CD4-positive, alpha-beta memory T cell (primary cell): ENCODE data around the gene FAM3A. TPM values are rescaled to one million over a fixed set of nuclear protein-coding genes. Genes with fewer than 3 reads are reported as not detected.

ENCODE experiments used
- CTCF ChIA-PET: fragments of 350-600 bp; sonication (Branson Sonifier 250); formaldehyde crosslinking; loops from one replicate; lab custom pipeline; 2021; ENCODE audit warnings: inconsistent platforms; ENCODE audit not compliant: partially characterized antibody; lab: Charles Lee
- POLR2A ChIA-PET: fragments of 350-600 bp; sonication (Branson Sonifier 250); formaldehyde crosslinking; loops from one replicate; lab custom pipeline; 2021; ENCODE audit not compliant: partially characterized antibody; lab: Charles Lee
- DNase-seq, 5 donors: peaks; one replicate each; pipeline versions ENCODE4 v3.0.0 to v3.0.0-alpha.2; 2020 to 2022; ENCODE audit warnings: mixed read lengths in 1 of 5
- H3K27ac ChIP-seq: one replicate; pipeline ENCODE4 v1.7.0; 2013; ENCODE audit warnings: low read depth, low read length
- H3K27me3 ChIP-seq: 2 replicates; pipeline ENCODE4 v1.7.0; 2013; ENCODE audit warnings: mild to moderate bottlenecking, low read length, moderate library complexity; ENCODE audit not compliant: insufficient read depth
- H3K36me3 ChIP-seq: 2 replicates; pipeline ENCODE4 v1.7.0; 2013; ENCODE audit warnings: mild to moderate bottlenecking, low read length, moderate library complexity; ENCODE audit not compliant: insufficient read depth
- H3K4me1 ChIP-seq: 2 replicates; pipeline ENCODE4 v1.7.0; 2013; ENCODE audit warnings: mild to moderate bottlenecking, low read length, moderate library complexity; ENCODE audit not compliant: insufficient read depth
- H3K4me3 ChIP-seq, 2 donors: one replicate each; pipeline ENCODE4 v1.7.0; 2013; ENCODE audit warnings: low read length in 2 of 2, mild to moderate bottlenecking in 1 of 2
- H3K9me3 ChIP-seq, 2 donors: one replicate each; pipeline ENCODE4 v1.7.0; 2013; ENCODE audit warnings: low read length in 2 of 2, control low read depth in 1 of 2; ENCODE audit not compliant: control insufficient read depth in 1 of 2
- H3K27ac Mint-ChIP-seq, 7 donors: one replicate each; pipeline ENCODE4 v1.8.0; 2020 to 2021; ENCODE audit warnings: mixed read lengths in 7 of 7, mild to moderate bottlenecking in 6 of 7, inconsistent platforms in 3 of 7, moderate library complexity in 3 of 7
- H3K27me3 Mint-ChIP-seq, 2 donors: one replicate each; pipeline ENCODE4 v1.8.0; 2020 to 2021; ENCODE audit warnings: mixed read lengths in 2 of 2
- H3K36me3 Mint-ChIP-seq, 2 donors: one replicate each; pipeline ENCODE4 v1.8.0; 2020 to 2021; ENCODE audit warnings: mixed read lengths in 2 of 2, inconsistent platforms in 1 of 2, mild to moderate bottlenecking in 1 of 2
- H3K4me1 Mint-ChIP-seq, 4 donors: one replicate each; pipeline ENCODE4 v1.8.0; 2020 to 2021; ENCODE audit warnings: mixed read lengths in 4 of 4, mild to moderate bottlenecking in 1 of 4
- H3K4me3 Mint-ChIP-seq, 8 donors: one replicate each; pipeline ENCODE4 v1.8.0; 2020 to 2021; ENCODE audit warnings: mixed read lengths in 8 of 8, mild to moderate bottlenecking in 7 of 8, moderate library complexity in 6 of 8, inconsistent platforms in 3 of 8
- H3K9me3 Mint-ChIP-seq, 8 donors: one replicate each; pipeline ENCODE4 v1.8.0; 2020 to 2021; ENCODE audit warnings: mixed read lengths in 8 of 8, mild to moderate bottlenecking in 5 of 8, inconsistent platforms in 3 of 8, moderate library complexity in 1 of 8
- intact Hi-C: fragments of 100-400 bp; cut with micrococcal nuclease; formaldehyde crosslinking; loops from one replicate; pipeline ENCODE4 v1.15.1; 2023
- polyA plus RNA-seq, 2 donors: library from polyadenylated mRNA; unstranded; fragments of 300-500 nt; fragmentation: Illumina TruSeq; gene quantifications; one replicate each; pipeline ENCODE4 v1.2.3, GENCODE V29; 2021
- total RNA-seq, 2 experiments: library from RNA; stranded (reverse); gene quantifications; one replicate each; pipeline ENCODE4 v1.2.3, GENCODE V29; 2021

Gene FAM3A
- total and polyA plus RNA-seq, 4 experiments from 2014 or later: 18.4 to 51.8 (median 35.6) TPM

GRCh38 chrX:154535892-154536291 lies 19.9 kb upstream of the FAM3A start:
- intact Hi-C loops: loop anchor here (2.0 kb wide), 1 partner anchor 523 kb away; no protein-coding TSS in a partner anchor
- H3K36me3 Mint-ChIP-seq: peaks cover 0 to 12% of the 10 kb centered on the region in 2 donors
- Histone ChIP-seq H3K4me3 (no peak overlapping the region), H3K27me3 (no peaks in the 10 kb centered on the region), H3K4me1 (peaks cover 8% of the 10 kb centered on the region), H3K36me3 (peaks cover 3% of the 10 kb centered on the region), H3K27ac (no peak overlapping the region), H3K9me3 (no peaks in the 10 kb centered on the region)
- no peak overlapping the region for H3K4me3 Mint-ChIP-seq
- peaks cover 0 to 2% (median 0%) of the 10 kb centered on the region in 8 donors for H3K9me3 Mint-ChIP-seq
- peaks cover 2 to 14% (median 5%) of the 10 kb centered on the region in 4 donors for H3K4me1 Mint-ChIP-seq
- ChIA-PET CTCF (interaction anchor here (1.1 to 5.2 kb wide), 3 partner anchors 107 to 517 kb away, joined by 3 to 26 read pairs (median 4); partner anchors contain the start of genes ATP6AP1 and RPL10), POLR2A (interaction anchor here (1.1 to 6.5 kb wide), 2 partner anchors 11 to 137 kb away, joined by 3 to 56 read pairs; partner anchors contain the start of genes IKBKG and RPL10)
- no peak for DNase-seq
- H3K27me3 Mint-ChIP-seq: no peaks in the 10 kb centered on the region
- peak overlapping the region in 1 of 7 donors; percentile 27 for H3K27ac Mint-ChIP-seq

GRCh38 chrX:154534526-154535322 lies 18.7 kb upstream of the FAM3A start:
- intact Hi-C loops: loop anchor here (1.0 to 2.0 kb wide), 2 partner anchors 161 to 522 kb away; no protein-coding TSS in a partner anchor
- H3K4me3 Mint-ChIP-seq: no peak overlapping the region
- Histone ChIP-seq H3K9me3 (no peaks in the 10 kb centered on the region), H3K36me3 (peaks cover 3% of the 10 kb centered on the region), H3K4me3 (no peak overlapping the region), H3K4me1 (peaks cover 8% of the 10 kb centered on the region), H3K27ac (peak overlapping the region; percentile 43), H3K27me3 (no peaks in the 10 kb centered on the region)
- CTCF ChIA-PET: interaction anchor here (0.7 to 5.2 kb wide), 6 partner anchors 8 to 516 kb away, joined by 3 to 26 read pairs (median 4); partner anchors contain the start of gene RPL10
- peaks cover 0 to 2% (median 0%) of the 10 kb centered on the region in 8 donors for H3K9me3 Mint-ChIP-seq
- DNase-seq: peak; percentile 85 to 92 (median 89)
- H3K27me3 Mint-ChIP-seq: no peaks in the 10 kb centered on the region
- peaks cover 0 to 13% of the 10 kb centered on the region in 2 donors for H3K36me3 Mint-ChIP-seq
- peaks cover 2 to 14% (median 5%) of the 10 kb centered on the region in 4 donors for H3K4me1 Mint-ChIP-seq
- POLR2A ChIA-PET: interaction anchor here (1.1 to 6.5 kb wide), 3 partner anchors 13 to 161 kb away, joined by 3 to 56 read pairs (median 3); partner anchors contain the start of genes IKBKG and RPL10
- H3K27ac Mint-ChIP-seq: peak overlapping the region in 6 of 7 donors; percentile 22 to 86 (median 72)

GRCh38 chrX:154532690-154533089 lies 16.7 kb upstream of the FAM3A start:
- H3K27me3 ChIP-seq: no peaks in the 10 kb centered on the region
- CTCF ChIA-PET: interaction anchor here (0.8 to 5.2 kb wide), 3 partner anchors 134 to 585 kb away, joined by 3 to 26 read pairs (median 6); partner anchors contain the start of gene RPL10
- peaks cover 8% of the 10 kb centered on the region for H3K4me1 ChIP-seq
- intact Hi-C loops: no loop called here
- POLR2A ChIA-PET: interaction anchor here (0.8 to 6.5 kb wide), 3 partner anchors 134 to 607 kb away, joined by 3 to 56 read pairs (median 3); partner anchors contain the start of gene RPL10
- peaks cover 3% of the 10 kb centered on the region for H3K36me3 ChIP-seq
- no peak overlapping the region for H3K27ac Mint-ChIP-seq
- peaks cover 0 to 2% (median 0%) of the 10 kb centered on the region in 8 donors for H3K9me3 Mint-ChIP-seq
- H3K27ac ChIP-seq: no peak overlapping the region
- H3K27me3 Mint-ChIP-seq: no peaks in the 10 kb centered on the region
- H3K4me3 Mint-ChIP-seq: no peak overlapping the region
- no peak overlapping the region for H3K4me3 ChIP-seq
- no peaks in the 10 kb centered on the region for H3K9me3 ChIP-seq
- DNase-seq: no peak
- peaks cover 0 to 13% of the 10 kb centered on the region in 2 donors for H3K36me3 Mint-ChIP-seq
- peaks cover 2 to 14% (median 5%) of the 10 kb centered on the region in 4 donors for H3K4me1 Mint-ChIP-seq

GRCh38 chrX:154531626-154532025 lies 15.6 kb upstream of the FAM3A start:
- no peaks in the 10 kb centered on the region for H3K27me3 Mint-ChIP-seq
- peaks cover 5 to 24% (median 12%) of the 10 kb centered on the region in 4 donors for H3K4me1 Mint-ChIP-seq
- peaks cover 0 to 2% (median 0%) of the 10 kb centered on the region in 8 donors for H3K9me3 Mint-ChIP-seq
- Histone ChIP-seq H3K27ac (no peak overlapping the region), H3K9me3 (no peaks in the 10 kb centered on the region), H3K4me3 (no peak overlapping the region), H3K36me3 (peaks cover 3% of the 10 kb centered on the region), H3K27me3 (no peaks in the 10 kb centered on the region), H3K4me1 (peaks cover 17% of the 10 kb centered on the region)
- peaks cover 0 to 13% of the 10 kb centered on the region in 2 donors for H3K36me3 Mint-ChIP-seq
- no peak for DNase-seq
- no peak overlapping the region for H3K4me3 Mint-ChIP-seq
- intact Hi-C loops: no loop called here
- ChIA-PET CTCF (interaction anchor here (0.8 to 1.8 kb wide), 2 partner anchors 519 to 584 kb away, joined by 3 to 6 read pairs; no protein-coding TSS in a partner anchor), POLR2A (interaction anchor here (0.6 to 6.5 kb wide), 2 partner anchors 15 to 133 kb away, joined by 3 to 56 read pairs; partner anchors contain the start of gene RPL10)
- H3K27ac Mint-ChIP-seq: no peak overlapping the region

GRCh38 chrX:154530286-154530685 lies 14.3 kb upstream of the FAM3A start:
- H3K4me3 Mint-ChIP-seq: no peak overlapping the region
- H3K27ac Mint-ChIP-seq: peak overlapping the region in 1 of 7 donors; percentile 25
- peaks cover 13 to 37% (median 22%) of the 10 kb centered on the region in 4 donors for H3K4me1 Mint-ChIP-seq
- Histone ChIP-seq H3K27me3 (no peaks in the 10 kb centered on the region), H3K4me3 (no peak overlapping the region), H3K27ac (no peak overlapping the region), H3K9me3 (no peaks in the 10 kb centered on the region), H3K36me3 (peaks cover 3% of the 10 kb centered on the region), H3K4me1 (peaks cover 28% of the 10 kb centered on the region)
- H3K9me3 Mint-ChIP-seq: peaks cover 0 to 2% (median 0%) of the 10 kb centered on the region in 8 donors
- H3K36me3 Mint-ChIP-seq: peaks cover 0 to 13% of the 10 kb centered on the region in 2 donors
- intact Hi-C loops: no loop called here
- POLR2A ChIA-PET: interaction anchor here (1.2 kb wide), 1 partner anchor 71 kb away, joined by 4 read pairs; no protein-coding TSS in a partner anchor
- DNase-seq: no peak
- H3K27me3 Mint-ChIP-seq: no peaks in the 10 kb centered on the region
- CTCF ChIA-PET: interaction anchor here (1.3 kb wide), 1 partner anchor 517 kb away, joined by 4 read pairs; no protein-coding TSS in a partner anchor

- H3K4me3 ChIP-seq: no peak overlapping the region
- ChIA-PET CTCF (interaction anchor here (0.7 to 1.3 kb wide), 2 partner anchors 34 to 516 kb away, joined by 4 to 5 read pairs; no protein-coding TSS in a partner anchor), POLR2A (interaction anchor here (1.2 kb wide), 1 partner anchor 70 kb away, joined by 4 read pairs; no protein-coding TSS in a partner anchor)
- Mint-ChIP-seq H3K4me3 (peak overlapping the region in 1 of 8 donors; percentile 31), H3K27ac (no peak overlapping the region), H3K36me3 (peaks cover 0 to 6% of the 10 kb centered on the region in 2 donors), H3K4me1 (peaks cover 11 to 28% (median 16%) of the 10 kb centered on the region in 4 donors), H3K9me3 (peaks cover 0 to 2% (median 0%) of the 10 kb centered on the region in 8 donors), H3K27me3 (no peaks in the 10 kb centered on the region)
- intact Hi-C loops: no loop called here
- no peak overlapping the region for H3K27ac ChIP-seq
- H3K4me1 ChIP-seq: peaks cover 23% of the 10 kb centered on the region
- no peak for DNase-seq
- H3K27me3 ChIP-seq: no peaks in the 10 kb centered on the region
- H3K36me3 ChIP-seq: no peaks in the 10 kb centered on the region
- H3K9me3 ChIP-seq: no peaks in the 10 kb centered on the region
These were observed 13.2 kb upstream of the FAM3A start for GRCh38 chrX:154529206-154529612.
